ENCODE measurements around the gene APLP2.
A peak's percentile ranks its signal among the peaks of the same experiment; 100 is the strongest.

DNA sequence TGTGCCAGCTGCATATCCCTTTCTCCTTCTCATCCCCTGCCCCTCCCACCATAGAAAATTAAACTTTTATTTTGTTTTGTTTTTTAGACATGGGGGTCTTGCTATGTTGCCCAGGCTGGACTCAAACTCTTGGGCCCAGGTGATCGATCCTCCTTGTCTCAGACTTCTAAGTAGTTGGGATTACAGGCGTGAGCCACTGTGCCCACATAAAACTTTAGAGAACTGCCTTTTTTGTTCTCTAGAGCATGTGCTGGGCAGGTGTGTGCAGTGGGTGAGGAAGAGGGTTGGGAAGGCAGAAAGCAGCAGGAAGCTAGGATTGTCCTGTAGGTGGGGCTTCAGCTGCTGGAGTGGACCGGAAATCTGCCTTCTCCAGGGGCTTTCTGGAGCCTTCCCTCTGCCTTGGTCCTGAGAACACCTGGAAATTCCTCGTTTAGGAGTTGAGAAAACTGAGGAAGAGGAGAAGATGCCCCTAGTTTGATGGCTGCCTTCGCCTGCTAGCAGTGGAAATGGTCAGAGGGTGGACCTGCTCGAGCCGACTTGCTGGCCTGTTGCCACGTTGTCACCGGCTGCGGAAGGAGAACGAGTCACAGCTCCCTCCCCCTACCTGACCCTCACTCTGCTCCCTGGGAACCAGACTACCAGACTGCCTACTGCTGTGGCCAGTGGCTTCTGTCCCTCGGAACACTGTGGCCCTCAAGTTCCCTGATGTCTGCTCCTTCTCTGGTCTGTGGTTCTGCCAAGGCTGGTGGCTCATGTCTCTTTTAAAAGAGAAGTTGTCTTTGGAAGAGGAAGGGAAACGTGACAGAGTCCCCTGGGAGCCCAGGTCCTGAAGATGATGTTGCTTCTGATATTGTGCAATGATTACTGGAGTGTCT is 93.9 kb downstream of the APLP2 start:
- TF ChIP-seq, protein P1, sequence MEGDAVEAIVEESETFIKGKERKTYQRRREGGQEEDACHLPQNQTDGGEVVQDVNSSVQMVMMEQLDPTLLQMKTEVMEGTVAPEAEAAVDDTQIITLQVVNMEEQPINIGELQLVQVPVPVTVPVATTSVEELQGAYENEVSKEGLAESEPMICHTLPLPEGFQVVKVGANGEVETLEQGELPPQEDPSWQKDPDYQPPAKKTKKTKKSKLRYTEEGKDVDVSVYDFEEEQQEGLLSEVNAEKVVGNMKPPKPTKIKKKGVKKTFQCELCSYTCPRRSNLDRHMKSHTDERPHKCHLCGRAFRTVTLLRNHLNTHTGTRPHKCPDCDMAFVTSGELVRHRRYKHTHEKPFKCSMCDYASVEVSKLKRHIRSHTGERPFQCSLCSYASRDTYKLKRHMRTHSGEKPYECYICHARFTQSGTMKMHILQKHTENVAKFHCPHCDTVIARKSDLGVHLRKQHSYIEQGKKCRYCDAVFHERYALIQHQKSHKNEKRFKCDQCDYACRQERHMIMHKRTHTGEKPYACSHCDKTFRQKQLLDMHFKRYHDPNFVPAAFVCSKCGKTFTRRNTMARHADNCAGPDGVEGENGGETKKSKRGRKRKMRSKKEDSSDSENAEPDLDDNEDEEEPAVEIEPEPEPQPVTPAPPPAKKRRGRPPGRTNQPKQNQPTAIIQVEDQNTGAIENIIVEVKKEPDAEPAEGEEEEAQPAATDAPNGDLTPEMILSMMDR (IDR thresholded peaks at IDR 0.05) = peak in 1 of 6 experiments; percentile 8
- TF ChIP-seq POLR2AphosphoS5 (IDR thresholded peaks at IDR 0.05) (no peak), POLR2A (IDR thresholded peaks at IDR 0.05) (peak in 1 of 4 donors; percentile 52), EP300 (IDR thresholded peaks at IDR 0.05) (no peak)
